Naive thymus-derived CD8-positive, alpha-beta T cell (primary cell): ENCODE results near the gene CLIC1. TPM values are rescaled to one million over a fixed set of nuclear protein-coding genes. Genes with fewer than 3 reads are reported as not detected.

Source experiments
- ATAC-seq, 2 donors: fragments of 150-1000 bp; cut with Tn5 transposase in 1 of 2; sonication (Bioruptor Pico), chemical (Tn5 transposase) in 1 of 2; 1 replicate in 1 of 2; 2 replicates in 1 of 2; pipeline ENCODE4 v1.10.0; 2021; ENCODE audit warnings: mild to moderate bottlenecking in 2 of 2, moderate library complexity in 2 of 2
- POLR2A ChIA-PET: fragments of 350-600 bp; sonication (Branson Sonifier 250); formaldehyde crosslinking; loops from one replicate; lab custom pipeline; 2021; ENCODE audit warnings: antibody characterized with exemption; lab: Charles Lee
- DNase-seq, 10 donors: peaks; one replicate each; pipeline versions ENCODE4 v3.0.0 to v3.0.0-alpha.2; 2020 to 2022
- H3K27ac Mint-ChIP-seq, 10 donors: one replicate each; pipeline ENCODE4 v1.8.0; 2020 to 2022; ENCODE audit warnings: mild to moderate bottlenecking in 10 of 10, mixed read lengths in 10 of 10, moderate library complexity in 4 of 10, inconsistent platforms in 1 of 10
- H3K27me3 Mint-ChIP-seq, 5 donors: one replicate each; pipeline ENCODE4 v1.8.0; 2021 to 2022; ENCODE audit warnings: mixed read lengths in 5 of 5
- H3K36me3 Mint-ChIP-seq, 3 donors: one replicate each; pipeline ENCODE4 v1.8.0; 2020 to 2022; ENCODE audit warnings: mixed read lengths in 3 of 3, mild to moderate bottlenecking in 2 of 3, inconsistent platforms in 1 of 3
- H3K4me1 Mint-ChIP-seq, 4 donors: one replicate each; pipeline ENCODE4 v1.8.0; 2021 to 2022; ENCODE audit warnings: mixed read lengths in 4 of 4
- H3K4me3 Mint-ChIP-seq, 10 donors: one replicate each; pipeline ENCODE4 v1.8.0; 2020 to 2022; ENCODE audit warnings: mild to moderate bottlenecking in 10 of 10, mixed read lengths in 10 of 10, moderate library complexity in 6 of 10, inconsistent platforms in 1 of 10
- H3K9me3 Mint-ChIP-seq, 9 donors: one replicate each; pipeline ENCODE4 v1.8.0; 2020 to 2022; ENCODE audit warnings: mixed read lengths in 9 of 9, mild to moderate bottlenecking in 3 of 9, inconsistent platforms in 1 of 9, moderate library complexity in 1 of 9
- polyA plus RNA-seq, 3 donors: library from polyadenylated mRNA; unstranded; fragments of 300-500 nt; fragmentation: Illumina TruSeq; gene quantifications; one replicate each; pipeline ENCODE4 v1.2.3, GENCODE V29; 2021
- total RNA-seq, 8 experiments: library from RNA in 2 of 8; stranded (reverse) in 2 of 8; gene quantifications; one replicate each; pipeline ENCODE4 v1.2.3 and lab custom pipeline; 2021 to 2026

Gene CLIC1
- total and polyA plus RNA-seq, 5 experiments from 2014 or later = 23.7 to 345 (median 95.1) TPM

- peak within 1 kb of the TSS in 5 of 10 donors; percentile 35 to 89 (median 55) for H3K27ac Mint-ChIP-seq
- H3K4me1 Mint-ChIP-seq = peaks cover 9 to 37% (median 35%) of the 10 kb centered on the region in 4 donors
- H3K9me3 Mint-ChIP-seq = no peaks in the 10 kb centered on the region
- peak in 8 of 10 donors; percentile 24 to 76 (median 32) for DNase-seq
- peak within 1 kb of the TSS in 8 of 10 donors; percentile 12 to 62 (median 46) for H3K4me3 Mint-ChIP-seq
- POLR2A ChIA-PET = interaction anchor here (0.9 kb wide), 1 partner anchor 50 kb away, joined by 3 read pairs; the partner anchor contains the start of gene HSPA1B
- H3K36me3 Mint-ChIP-seq = peaks cover 0 to 29% (median 10%) of the 10 kb centered on the region in 3 donors
- peaks cover 0 to 13% (median 0%) of the 10 kb centered on the region in 5 donors for H3K27me3 Mint-ChIP-seq
- peak; percentile 65 for ATAC-seq
Observed at GRCh38 chr6:31776989-31777666, 40.8 kb upstream of the CLIC1 start, which contains the start of gene VWA7. TSS of gene VWA7 (minus strand) at chr6:31777328. CDS start at chr6:31776779, 549 bp downstream.

GRCh38 chr6:31776485-31776988 lies 40.2 kb upstream of the CLIC1 start:
- ATAC-seq (peak; percentile 11), DNase-seq (no peak)
- no peaks in the 10 kb centered on the region for H3K9me3 Mint-ChIP-seq
- peaks cover 10 to 38% (median 37%) of the 10 kb centered on the region in 4 donors for H3K4me1 Mint-ChIP-seq
- peaks cover 0 to 26% (median 10%) of the 10 kb centered on the region in 3 donors for H3K36me3 Mint-ChIP-seq
- POLR2A ChIA-PET = interaction anchor here (0.9 kb wide), 1 partner anchor 51 kb away, joined by 3 read pairs; the partner anchor contains the start of gene HSPA1B
- peak overlapping the region in 7 of 10 donors; percentile 15 to 62 (median 47) for H3K4me3 Mint-ChIP-seq
- H3K27me3 Mint-ChIP-seq = peaks cover 0 to 13% (median 0%) of the 10 kb centered on the region in 5 donors
- H3K27ac Mint-ChIP-seq = peak overlapping the region in 3 of 10 donors; percentile 55 to 89 (median 84)

- Mint-ChIP-seq H3K4me3 (peak overlapping the region in 5 of 10 donors; percentile 18 to 62 (median 49)), H3K27ac (peak overlapping the region in 5 of 10 donors; percentile 6 to 89 (median 40)), H3K36me3 (peaks cover 0 to 22% (median 9%) of the 10 kb centered on the region in 3 donors), H3K27me3 (peaks cover 0 to 13% (median 0%) of the 10 kb centered on the region in 5 donors), H3K4me1 (peaks cover 13 to 45% (median 43%) of the 10 kb centered on the region in 4 donors), H3K9me3 (no peaks in the 10 kb centered on the region)
- no peak for ATAC-seq
- no peak for DNase-seq
- POLR2A ChIA-PET = interaction anchor here (0.9 to 1.6 kb wide), 3 partner anchors 8 to 36 kb away, joined by 3 to 5 read pairs (median 3); partner anchors contain the start of genes LSM2 and MSH5
Observed at GRCh38 chr6:31775633-31776484, 39.5 kb upstream of the CLIC1 start.

- H3K27ac Mint-ChIP-seq = peak overlapping the region in 2 of 10 donors; percentile 40 to 89
- peak overlapping the region in 1 of 10 donors; percentile 18 for H3K4me3 Mint-ChIP-seq
- H3K9me3 Mint-ChIP-seq = no peaks in the 10 kb centered on the region
- POLR2A ChIA-PET = interaction anchor here (0.9 to 1.6 kb wide), 3 partner anchors 9 to 35 kb away, joined by 3 to 5 read pairs (median 3); partner anchors contain the start of genes LSM2 and MSH5
- H3K36me3 Mint-ChIP-seq = peaks cover 0 to 15% (median 4%) of the 10 kb centered on the region in 3 donors
- ATAC-seq (no peak), DNase-seq (no peak)
- peaks cover 13 to 45% (median 43%) of the 10 kb centered on the region in 4 donors for H3K4me1 Mint-ChIP-seq
- peaks cover 0 to 13% (median 0%) of the 10 kb centered on the region in 5 donors for H3K27me3 Mint-ChIP-seq
Observed at GRCh38 chr6:31775184-31775583, 38.9 kb upstream of the CLIC1 start.

GRCh38 chr6:31771992-31772358 lies 35.6 kb upstream of the CLIC1 start:
- H3K27me3 Mint-ChIP-seq = peaks cover 0 to 13% (median 0%) of the 10 kb centered on the region in 5 donors
- peak overlapping the region in 4 of 10 donors; percentile 41 to 75 (median 72) for H3K27ac Mint-ChIP-seq
- POLR2A ChIA-PET = interaction anchor here (0.6 to 1.8 kb wide), 6 partner anchors 9 to 1807 kb away, joined by 3 to 11 read pairs (median 4); partner anchors contain the start of genes HSPA1A and HSPA1L
- no peaks in the 10 kb centered on the region for H3K9me3 Mint-ChIP-seq
- peak; percentile 28 to 34 for ATAC-seq
- H3K36me3 Mint-ChIP-seq = no peaks in the 10 kb centered on the region
- no peak for DNase-seq
- H3K4me3 Mint-ChIP-seq = peak overlapping the region in 8 of 10 donors; percentile 43 to 81 (median 56)
- peaks cover 18 to 49% (median 43%) of the 10 kb centered on the region in 4 donors for H3K4me1 Mint-ChIP-seq

- H3K27ac Mint-ChIP-seq = no peak overlapping the region
- peaks cover 15 to 42% (median 35%) of the 10 kb centered on the region in 4 donors for H3K4me1 Mint-ChIP-seq
Observed at GRCh38 chr6:31770860-31771259, 34.5 kb upstream of the CLIC1 start.

GRCh38 chr6:31769684-31770371 lies 33.5 kb upstream of the CLIC1 start:
- H3K9me3 Mint-ChIP-seq = no peaks in the 10 kb centered on the region
- ATAC-seq = peak; percentile 66 to 81
- peaks cover 0 to 3% (median 0%) of the 10 kb centered on the region in 5 donors for H3K27me3 Mint-ChIP-seq
- no peaks in the 10 kb centered on the region for H3K36me3 Mint-ChIP-seq
- H3K4me3 Mint-ChIP-seq = peak overlapping the region in 1 of 10 donors; percentile 19
- peak overlapping the region in 4 of 10 donors; percentile 14 to 75 (median 70) for H3K27ac Mint-ChIP-seq
- DNase-seq = peak; percentile 61 to 87 (median 70)
- H3K4me1 Mint-ChIP-seq = peaks cover 12 to 35% (median 29%) of the 10 kb centered on the region in 4 donors
- POLR2A ChIA-PET = interaction anchor here (0.6 to 1.5 kb wide), 9 partner anchors 30 to 1932 kb away, joined by 3 to 7 read pairs (median 4); partner anchors contain the start of genes DDAH2, GPANK1, LSM2 and MSH5

More at GRCh38 chr6:31770860-31771259, 34.5 kb upstream of the CLIC1 start:
- peaks cover 0 to 7% (median 0%) of the 10 kb centered on the region in 5 donors for H3K27me3 Mint-ChIP-seq
- no peaks in the 10 kb centered on the region for H3K9me3 Mint-ChIP-seq
- H3K36me3 Mint-ChIP-seq = no peaks in the 10 kb centered on the region
- POLR2A ChIA-PET = interaction anchor here (0.7 to 1.5 kb wide), 6 partner anchors 24 to 1954 kb away, joined by 3 to 7 read pairs (median 4); partner anchors contain the start of gene GPANK1
- H3K4me3 Mint-ChIP-seq = peak overlapping the region in 1 of 10 donors; percentile 30
- DNase-seq (no peak), ATAC-seq (no peak)

- no peaks in the 10 kb centered on the region for H3K36me3 Mint-ChIP-seq
- no peak overlapping the region for H3K4me3 Mint-ChIP-seq
- DNase-seq (no peak), ATAC-seq (no peak)
- peak overlapping the region in 1 of 10 donors; percentile 29 for H3K27ac Mint-ChIP-seq
- POLR2A ChIA-PET = interaction anchor here (1.0 kb wide), 1 partner anchor 31 kb away, joined by 4 read pairs; no protein-coding TSS in a partner anchor
- no peaks in the 10 kb centered on the region for H3K9me3 Mint-ChIP-seq
- peaks cover 14 to 35% (median 27%) of the 10 kb centered on the region in 4 donors for H3K4me1 Mint-ChIP-seq
- H3K27me3 Mint-ChIP-seq = peaks cover 0 to 3% (median 0%) of the 10 kb centered on the region in 5 donors
Observed at GRCh38 chr6:31768363-31769257, 32.3 kb upstream of the CLIC1 start.

GRCh38 chr6:31767096-31767645 lies 30.8 kb upstream of the CLIC1 start:
- Mint-ChIP-seq H3K9me3 (no peaks in the 10 kb centered on the region), H3K27ac (no peak overlapping the region), H3K4me3 (no peak overlapping the region)

More at GRCh38 chr6:31767096-31767645, 30.8 kb upstream of the CLIC1 start:
- POLR2A ChIA-PET = no interaction called here
- ATAC-seq (no peak), DNase-seq (no peak)
- Mint-ChIP-seq H3K27me3 (peaks cover 0 to 3% (median 0%) of the 10 kb centered on the region in 5 donors), H3K36me3 (no peaks in the 10 kb centered on the region), H3K4me1 (peaks cover 16 to 26% (median 17%) of the 10 kb centered on the region in 4 donors)
